Stomach smooth muscle (tissue), 2 donors: Measurements from ENCODE around the gene F10.
"Not testable (repeated sequence)": the region's sequence is repeated elsewhere in the genome, so short reads cannot be mapped to it uniquely, and the experiment has no call there.

Experiments
- H3K27ac ChIP-seq: one replicate; pipeline ENCODE4 v1.7.0; 2013; ENCODE audit warnings: mild to moderate bottlenecking, low read length, inconsistent platforms
- H3K27me3 ChIP-seq, 2 donors: one replicate each; pipeline ENCODE4 v1.7.0; 2013; ENCODE audit warnings: low read length in 2 of 2; ENCODE audit not compliant: insufficient read depth in 2 of 2, control insufficient read depth in 1 of 2
- H3K36me3 ChIP-seq, 2 donors: one replicate each; pipeline ENCODE4 v1.7.0; 2013; ENCODE audit warnings: low read length in 2 of 2; ENCODE audit not compliant: control insufficient read depth in 2 of 2, insufficient read depth in 2 of 2
- H3K4me1 ChIP-seq: one replicate; pipeline ENCODE4 v1.7.0; 2013; ENCODE audit warnings: low read length; ENCODE audit not compliant: control insufficient read depth, insufficient read depth
- H3K4me3 ChIP-seq, 2 donors: one replicate each; pipeline ENCODE4 v1.7.0; 2013; ENCODE audit warnings: low read length in 2 of 2
- H3K9ac ChIP-seq, 2 donors: one replicate each; pipeline ENCODE4 v1.7.0; 2013; ENCODE audit warnings: low read length in 2 of 2, mild to moderate bottlenecking in 1 of 2
- H3K9me3 ChIP-seq, 2 donors: one replicate each; pipeline ENCODE4 v1.7.0; 2013; ENCODE audit warnings: low read length in 2 of 2; ENCODE audit not compliant: control insufficient read depth in 2 of 2
- donor health status: healthy.
- donor health status: Pancreatic carcinoma.

Gene F10

GRCh38 chr13:113157929-113158747 is 35.5 kb downstream of the F10 start, which contains the start of gene PROZ:
PROZ (plus strand) TSS chr13:113158648; CDS start chr13:113158661, 13 bp downstream.
- H3K27ac ChIP-seq, result no peak within 1 kb of the TSS
- H3K36me3 ChIP-seq, result no peaks in the 10 kb centered on the region
- H3K4me3 ChIP-seq, result no peak within 1 kb of the TSS
- no peaks in the 10 kb centered on the region for H3K9me3 ChIP-seq
- H3K27me3 ChIP-seq, result peaks cover 9 to 13% of the 10 kb centered on the region in 2 donors
- no peak within 1 kb of the TSS for H3K9ac ChIP-seq
- H3K4me1 ChIP-seq, result peaks cover 12% of the 10 kb centered on the region

- peaks cover 9 to 19% of the 10 kb centered on the region in 2 donors for H3K27me3 ChIP-seq
- H3K4me1 ChIP-seq, result peaks cover 7% of the 10 kb centered on the region
- H3K9ac ChIP-seq, result no peak overlapping the region
- H3K9me3 ChIP-seq, result no peaks in the 10 kb centered on the region
- no peak overlapping the region for H3K4me3 ChIP-seq
- no peaks in the 10 kb centered on the region for H3K36me3 ChIP-seq
- no peak overlapping the region for H3K27ac ChIP-seq
These were observed 36.3 kb downstream of the F10 start for GRCh38 chr13:113158946-113159345.

- no peaks in the 10 kb centered on the region for H3K36me3 ChIP-seq
- peaks cover 4% of the 10 kb centered on the region for H3K4me1 ChIP-seq
- peaks cover 9 to 19% of the 10 kb centered on the region in 2 donors for H3K27me3 ChIP-seq
- no peak overlapping the region for H3K9ac ChIP-seq
- no peak overlapping the region for H3K27ac ChIP-seq
- H3K9me3 ChIP-seq, result no peaks in the 10 kb centered on the region
- no peak overlapping the region for H3K4me3 ChIP-seq
These were observed 37.1 kb downstream of the F10 start for GRCh38 chr13:113159701-113160100.

GRCh38 chr13:113160983-113161382 is 38.4 kb downstream of the F10 start:
- Histone ChIP-seq H3K27me3 (peaks cover 9 to 19% of the 10 kb centered on the region in 2 donors), H3K36me3 (no peaks in the 10 kb centered on the region), H3K4me3 (no peak overlapping the region), H3K4me1 (peaks cover 3% of the 10 kb centered on the region), H3K9me3 (no peaks in the 10 kb centered on the region), H3K27ac (no peak overlapping the region), H3K9ac (no peak overlapping the region)

GRCh38 chr13:113161433-113161832 is 38.8 kb downstream of the F10 start:
- H3K27me3 ChIP-seq, result peaks cover 9 to 19% of the 10 kb centered on the region in 2 donors

GRCh38 chr13:113161975-113162374 is 39.4 kb downstream of the F10 start:
- H3K27me3 ChIP-seq, result peaks cover 9 to 19% of the 10 kb centered on the region in 2 donors
- H3K4me1 ChIP-seq, H3K27ac ChIP-seq, H3K9ac ChIP-seq, H3K4me3 ChIP-seq, H3K36me3 ChIP-seq, H3K9me3 ChIP-seq: not testable (repeated sequence)

More at GRCh38 chr13:113161433-113161832, 38.8 kb downstream of the F10 start:
- Histone ChIP-seq H3K27ac (no peak overlapping the region), H3K9me3 (no peaks in the 10 kb centered on the region), H3K9ac (no peak overlapping the region), H3K4me3 (no peak overlapping the region), H3K4me1 (peaks cover 3% of the 10 kb centered on the region), H3K36me3 (no peaks in the 10 kb centered on the region)

- Histone ChIP-seq H3K9me3 (no peaks in the 10 kb centered on the region), H3K27ac (no peak overlapping the region), H3K27me3 (peaks cover 9 to 19% of the 10 kb centered on the region in 2 donors), H3K9ac (no peak overlapping the region), H3K4me1 (peaks cover 3% of the 10 kb centered on the region), H3K36me3 (no peaks in the 10 kb centered on the region), H3K4me3 (no peak overlapping the region)
These were observed 40.4 kb downstream of the F10 start for GRCh38 chr13:113162783-113163685.

GRCh38 chr13:113164492-113164891 is 41.9 kb downstream of the F10 start:
- H3K4me1 ChIP-seq, result peaks cover 3% of the 10 kb centered on the region
- no peak overlapping the region for H3K27ac ChIP-seq
- peaks cover 0 to 1% of the 10 kb centered on the region in 2 donors for H3K36me3 ChIP-seq
- H3K27me3 ChIP-seq, result peaks cover 5 to 16% of the 10 kb centered on the region in 2 donors
- H3K9ac ChIP-seq, result no peak overlapping the region
- no peaks in the 10 kb centered on the region for H3K9me3 ChIP-seq
- H3K4me3 ChIP-seq, result no peak overlapping the region

- H3K9ac ChIP-seq, result no peak overlapping the region
- no peak overlapping the region for H3K4me3 ChIP-seq
- H3K27me3 ChIP-seq, result peaks cover 1 to 11% of the 10 kb centered on the region in 2 donors
- H3K27ac ChIP-seq, result no peak overlapping the region
- no peaks in the 10 kb centered on the region for H3K4me1 ChIP-seq
- H3K36me3 ChIP-seq, result peaks cover 3 to 4% of the 10 kb centered on the region in 2 donors
- no peaks in the 10 kb centered on the region for H3K9me3 ChIP-seq
These were observed 43.7 kb downstream of the F10 start for GRCh38 chr13:113166266-113166665.

GRCh38 chr13:113166681-113167080 is 44.1 kb downstream of the F10 start:
- H3K27me3 ChIP-seq, result peaks cover 0 to 11% of the 10 kb centered on the region in 2 donors
- no peak overlapping the region for H3K9ac ChIP-seq
- no peak overlapping the region for H3K4me3 ChIP-seq
- H3K27ac ChIP-seq, result no peak overlapping the region
- H3K4me1 ChIP-seq, result no peaks in the 10 kb centered on the region
- H3K9me3 ChIP-seq, result no peaks in the 10 kb centered on the region
- peaks cover 7 to 8% of the 10 kb centered on the region in 2 donors for H3K36me3 ChIP-seq
